ENCODE data around the gene WDR43.

Gene WDR43

GRCh38 chr2:28915939-28916338, 21.5 kb downstream of the WDR43 start:
- DNase-seq: no peak

GRCh38 chr2:28926847-28927246, 32.4 kb downstream of the WDR43 start:
- no peak for DNase-seq

- no peak for DNase-seq
Measured at GRCh38 chr2:28927469-28927868, 33.0 kb downstream of the WDR43 start.

GRCh38 chr2:28927878-28928277, 33.4 kb downstream of the WDR43 start:
- no peak for DNase-seq

GRCh38 chr2:28929581-28929980, 35.1 kb downstream of the WDR43 start:
- no peak for DNase-seq

- no peak for DNase-seq
Measured at GRCh38 chr2:28930205-28930604, 35.7 kb downstream of the WDR43 start.

GRCh38 chr2:28934769-28935168, 40.3 kb downstream of the WDR43 start:
- no peak for DNase-seq

GRCh38 chr2:28941008-28941407, 46.5 kb downstream of the WDR43 start:
- no peak for DNase-seq

GRCh38 chr2:28944535-28945248, 50.2 kb downstream of the WDR43 start:
- no peak for DNase-seq

- no peak for DNase-seq
Measured at GRCh38 chr2:28948160-28948559, 53.7 kb downstream of the WDR43 start.

- DNase-seq: no peak
Measured at GRCh38 chr2:28949190-28949589, 54.7 kb downstream of the WDR43 start.

GRCh38 chr2:28949617-28950305, 55.3 kb downstream of the WDR43 start:
- DNase-seq: no peak

- DNase-seq: no peak
Measured at GRCh38 chr2:28950941-28951630, 56.6 kb downstream of the WDR43 start.

- DNase-seq: no peak
Measured at GRCh38 chr2:28951910-28952835, 57.7 kb downstream of the WDR43 start.

GRCh38 chr2:28952836-28953211, 58.4 kb downstream of the WDR43 start:
- DNase-seq: no peak

- DNase-seq: no peak
Measured at GRCh38 chr2:28955467-28955866, 61.0 kb downstream of the WDR43 start.

- DNase-seq: no peak
Measured at GRCh38 chr2:28956415-28956826, 62.0 kb downstream of the WDR43 start.

- DNase-seq: no peak
Measured at GRCh38 chr2:28956890-28957289, 62.4 kb downstream of the WDR43 start.

GRCh38 chr2:28958689-28959088, 64.2 kb downstream of the WDR43 start:
- DNase-seq: peak; percentile 17

GRCh38 chr2:28960401-28960800, 65.9 kb downstream of the WDR43 start:
- no peak for DNase-seq

GRCh38 chr2:28962505-28962904, 68.0 kb downstream of the WDR43 start:
- no peak for DNase-seq

GRCh38 chr2:28970464-28971160, 76.1 kb downstream of the WDR43 start:
- no peak for DNase-seq
